ENCODE results near the gene HOXB3.

GRCh38 chr17:48587276-48588073, 2.6 kb downstream of the HOXB3 start:
- TF ChIP-seq EZH2 (IDR thresholded peaks at IDR 0.05): no peak
- TF ChIP-seq CTCF (IDR thresholded peaks at IDR 0.05): no peak

Data from neural progenitor cell (in vitro differentiated cells).